Mucosa of rectum (tissue), 2 donors: Measurements from ENCODE around the gene HDAC9.
"Not testable (repeated sequence)": the region's sequence is repeated elsewhere in the genome, so short reads cannot be mapped to it uniquely, and the experiment has no call there.

Experiments
- H3K27ac ChIP-seq, 2 donors: one replicate each; pipeline ENCODE4 v1.7.0; 2013; ENCODE audit warnings: inconsistent platforms in 2 of 2, low read depth in 2 of 2, low read length in 2 of 2
- H3K27me3 ChIP-seq, 2 donors: one replicate each; pipeline ENCODE4 v1.7.0; 2013; ENCODE audit warnings: low read length in 2 of 2; ENCODE audit not compliant: control insufficient read depth in 2 of 2, insufficient read depth in 2 of 2
- H3K36me3 ChIP-seq, 2 donors: one replicate each; pipeline ENCODE4 v1.7.0; 2013; ENCODE audit warnings: low read length in 2 of 2; ENCODE audit not compliant: control insufficient read depth in 2 of 2, insufficient read depth in 2 of 2
- H3K4me1 ChIP-seq, 2 donors: one replicate each; pipeline ENCODE4 v1.7.0; 2013; ENCODE audit warnings: low read length in 2 of 2, mild to moderate bottlenecking in 1 of 2; ENCODE audit not compliant: control insufficient read depth in 2 of 2, insufficient read depth in 2 of 2
- H3K4me3 ChIP-seq, 2 donors: one replicate each; pipeline ENCODE4 v1.7.0; 2013; ENCODE audit warnings: low read length in 2 of 2
- H3K9ac ChIP-seq, 2 donors: one replicate each; pipeline ENCODE4 v1.7.0; 2013; ENCODE audit warnings: low read length in 2 of 2, low read depth in 1 of 2, mild to moderate bottlenecking in 1 of 2
- H3K9me3 ChIP-seq, 2 donors: one replicate each; pipeline ENCODE4 v1.7.0; 2013; ENCODE audit warnings: low read length in 2 of 2; ENCODE audit not compliant: control insufficient read depth in 2 of 2
- donor health status: healthy.
- donor health status: Normal muscosa, but diverticular disease.

The HDAC9 gene

GRCh38 chr7:18736012-18736411 is 240.5 kb downstream of the HDAC9 start:
- not testable (repeated sequence) for H3K27ac ChIP-seq, H3K27me3 ChIP-seq, H3K4me1 ChIP-seq, H3K9me3 ChIP-seq, H3K9ac ChIP-seq, H3K4me3 ChIP-seq, H3K36me3 ChIP-seq

GRCh38 chr7:18740579-18740988 is 245.0 kb downstream of the HDAC9 start:
- Histone ChIP-seq H3K27me3 (no peaks in the 10 kb centered on the region), H3K4me3 (no peak overlapping the region), H3K4me1 (no peaks in the 10 kb centered on the region), H3K9ac (no peak overlapping the region), H3K9me3 (no peaks in the 10 kb centered on the region), H3K27ac (no peak overlapping the region), H3K36me3 (no peaks in the 10 kb centered on the region)

- no peaks in the 10 kb centered on the region for H3K4me1 ChIP-seq
- H3K9ac ChIP-seq: no peak overlapping the region
- no peak overlapping the region for H3K27ac ChIP-seq
- H3K9me3 ChIP-seq: no peaks in the 10 kb centered on the region
- H3K36me3 ChIP-seq: no peaks in the 10 kb centered on the region
- H3K4me3 ChIP-seq: no peak overlapping the region
- H3K27me3 ChIP-seq: no peaks in the 10 kb centered on the region
These were observed 258.5 kb downstream of the HDAC9 start for GRCh38 chr7:18753972-18754610.

- Histone ChIP-seq H3K27me3 (no peaks in the 10 kb centered on the region), H3K4me3 (no peak overlapping the region), H3K27ac (no peak overlapping the region), H3K4me1 (no peaks in the 10 kb centered on the region), H3K9ac (no peak overlapping the region), H3K36me3 (no peaks in the 10 kb centered on the region), H3K9me3 (no peaks in the 10 kb centered on the region)
These were observed 259.2 kb downstream of the HDAC9 start for GRCh38 chr7:18754766-18755165.

GRCh38 chr7:18755793-18756192 is 260.2 kb downstream of the HDAC9 start:
- H3K9me3 ChIP-seq: no peaks in the 10 kb centered on the region
- no peak overlapping the region for H3K27ac ChIP-seq
- H3K27me3 ChIP-seq: no peaks in the 10 kb centered on the region
- H3K9ac ChIP-seq: no peak overlapping the region
- no peaks in the 10 kb centered on the region for H3K4me1 ChIP-seq
- H3K4me3 ChIP-seq: no peak overlapping the region
- H3K36me3 ChIP-seq: no peaks in the 10 kb centered on the region

GRCh38 chr7:18756378-18757050 is 261.0 kb downstream of the HDAC9 start:
- no peaks in the 10 kb centered on the region for H3K27me3 ChIP-seq
- no peaks in the 10 kb centered on the region for H3K36me3 ChIP-seq
- H3K4me3 ChIP-seq: no peak overlapping the region
- H3K4me1 ChIP-seq: no peaks in the 10 kb centered on the region
- H3K9me3 ChIP-seq: no peaks in the 10 kb centered on the region
- H3K27ac ChIP-seq: no peak overlapping the region
- no peak overlapping the region for H3K9ac ChIP-seq

GRCh38 chr7:18760046-18760445 is 264.5 kb downstream of the HDAC9 start:
- H3K27me3 ChIP-seq: no peaks in the 10 kb centered on the region
- no peak overlapping the region for H3K9ac ChIP-seq
- H3K9me3 ChIP-seq: no peaks in the 10 kb centered on the region
- no peaks in the 10 kb centered on the region for H3K36me3 ChIP-seq
- no peaks in the 10 kb centered on the region for H3K4me1 ChIP-seq
- no peak overlapping the region for H3K4me3 ChIP-seq
- no peak overlapping the region for H3K27ac ChIP-seq

- Histone ChIP-seq H3K4me1 (no peaks in the 10 kb centered on the region), H3K27me3 (no peaks in the 10 kb centered on the region), H3K36me3 (no peaks in the 10 kb centered on the region), H3K9ac (no peak overlapping the region), H3K9me3 (no peaks in the 10 kb centered on the region), H3K27ac (no peak overlapping the region), H3K4me3 (no peak overlapping the region)
These were observed 265.3 kb downstream of the HDAC9 start for GRCh38 chr7:18760631-18761445.

- no peaks in the 10 kb centered on the region for H3K4me1 ChIP-seq
- no peak overlapping the region for H3K27ac ChIP-seq
- H3K9ac ChIP-seq: no peak overlapping the region
- H3K27me3 ChIP-seq: no peaks in the 10 kb centered on the region
- no peaks in the 10 kb centered on the region for H3K36me3 ChIP-seq
- no peak overlapping the region for H3K4me3 ChIP-seq
- no peaks in the 10 kb centered on the region for H3K9me3 ChIP-seq
These were observed 266.6 kb downstream of the HDAC9 start for GRCh38 chr7:18762189-18762588.

- Histone ChIP-seq H3K27me3 (no peaks in the 10 kb centered on the region), H3K9me3 (no peaks in the 10 kb centered on the region), H3K9ac (no peak overlapping the region), H3K27ac (no peak overlapping the region), H3K36me3 (no peaks in the 10 kb centered on the region), H3K4me3 (no peak overlapping the region), H3K4me1 (no peaks in the 10 kb centered on the region)
These were observed 272.7 kb downstream of the HDAC9 start for GRCh38 chr7:18768256-18768655.
